GM12878 (cell line): ENCODE data around the gene ADM2. TPM values are rescaled to one million over a fixed set of nuclear protein-coding genes. Genes with fewer than 3 reads are reported as not detected.

Experiments
- BCL11A ChIP-seq: IDR thresholded peaks from 2 replicates; pipeline ENCODE4 v1.6.1; 2011; ENCODE audit warnings: low read depth, low read length
- CHD4 ChIP-seq: fragments of 200-600 bp; sonication (generic); IDR thresholded peaks from 2 replicates; pipeline ENCODE4 v1.6.1; 2016; ENCODE audit warnings: mild to moderate bottlenecking
- HDAC6 ChIP-seq: fragments of 200-600 bp; sonication (generic); IDR thresholded peaks from one replicate; pipeline ENCODE4 v1.8.0; 2017; ENCODE audit warnings: antibody characterized with exemption; ENCODE audit not compliant: unreplicated experiment
- JUNB ChIP-seq: IDR thresholded peaks from 2 replicates; pipeline ENCODE4 v1.6.1; 2016; ENCODE audit warnings: antibody characterized with exemption, mild to moderate bottlenecking
- KLF5 ChIP-seq: fragments of 450-650 bp; IDR thresholded peaks from 2 replicates; pipeline ENCODE4 v1.6.1; 2014; ENCODE audit warnings: mild to moderate bottlenecking; ENCODE audit not compliant: partially characterized antibody
- MTA3 ChIP-seq: IDR thresholded peaks from 2 replicates; pipeline ENCODE4 v1.6.1; 2012; ENCODE audit warnings: low read length, inconsistent platforms, borderline replicate concordance
- MXI1 ChIP-seq: fragments of 150-350 bp; IDR thresholded peaks from 2 replicates; pipeline ENCODE4 v1.6.1; 2011; ENCODE audit warnings: low read depth, mild to moderate bottlenecking, inconsistent platforms, low read length, improper control_type of control experiment
- NBN ChIP-seq: fragments of 450-650 bp; IDR thresholded peaks from 2 replicates; pipeline ENCODE4 v1.6.1; 2016
- NKRF ChIP-seq: fragments of 450-650 bp; conservative IDR thresholded peaks from 2 replicates; pipeline ENCODE4 v1.6.1; 2017; ENCODE audit warnings: mild to moderate bottlenecking, moderate library complexity
- RELB ChIP-seq: fragments of 450-650 bp; IDR thresholded peaks from 2 replicates; pipeline ENCODE4 v1.6.1; 2017; ENCODE audit warnings: low read depth, mild to moderate bottlenecking, moderate library complexity
- RUNX3 ChIP-seq: IDR thresholded peaks from 2 replicates; pipeline ENCODE4 v1.6.1; 2012; ENCODE audit warnings: low read length, inconsistent platforms
- SIN3A ChIP-seq: IDR thresholded peaks from 2 replicates; pipeline ENCODE4 v1.6.1; 2012; ENCODE audit warnings: low read depth, low read length, improper control_type of control experiment
- ZNF24 ChIP-seq: fragments of 450-650 bp; IDR thresholded peaks from 2 replicates; pipeline ENCODE4 v1.6.1; 2017; ENCODE audit warnings: antibody characterized with exemption, mild to moderate bottlenecking
- ZNF274 ChIP-seq: IDR thresholded peaks from one replicate; pipeline ENCODE4 v1.8.0; 2011; ENCODE audit not compliant: insufficient read length, insufficient read depth
- ZNF687 ChIP-seq: fragments of 450-650 bp; IDR thresholded peaks from 2 replicates; pipeline ENCODE4 v1.6.1; 2017; ENCODE audit warnings: mild to moderate bottlenecking, moderate library complexity
- polyA plus RNA-seq, 11 experiments: library from polyadenylated mRNA; depleted of rRNA in 4 of 11; unstranded in 6 of 11; stranded (reverse) in 5 of 11; fragments of >200 nt; fragmentation: Nextera tagmentation in 4 of 11; fragmentation: Illumina TruSeq in 1 of 11; extraction: Ambion mirVana in 4 of 11; extraction: Trizol in 1 of 11; gene quantifications; 1 replicate in 1 of 11; 2 replicates in 10 of 11; pipeline versions ENCODE4 v1.2.1 to v1.2.3, GENCODE V29; 2011 to 2016; ENCODE audit warnings: inconsistent platforms in 2 of 11, missing spikeins in 2 of 11, low read depth in 1 of 11
- total RNA-seq, 4 experiments: library from RNA; depleted of rRNA in 3 of 4; stranded (reverse); fragments of >200 nt in 3 of 4; fragmentation: Illumina TruSeq in 1 of 4; extraction: Trizol in 1 of 4; gene quantifications; 2 replicates each; pipeline versions ENCODE4 v1.2.1 to v1.2.3, GENCODE V29; 2013 to 2021

The ADM2 gene
- total and polyA plus RNA-seq, 10 of the 15 experiments (the other 5 are each of a cell fraction or from before 2014, with no cell fraction given): 0.02 to 0.33 (median 0.12) TPM; not detected in 2

- TF ChIP-seq CHD4 (no peak), RUNX3 (no peak), ZNF687 (no peak), JUNB (no peak), HDAC6 (no peak), NBN (no peak), ZNF24 (no peak), SIN3A (peak; percentile 40; the same call in 1 of the 2 replicates), MTA3 (no peak), NKRF (0 out of 2 replicates have a peak, but pooled peaks have one; percentile 33), MXI1 (no peak), ZNF274 (no peak), BCL11A (no peak), KLF5 (no peak), RELB (no peak)
Observed at GRCh38 chr22:50473855-50474671, 7.3 kb upstream of the ADM2 start (continued).
